Measurements from ENCODE around the gene APOO.

APOO gene

GRCh38 chrX:23788946-23789345 is 118.8 kb downstream of the APOO start:
- Histone ChIP-seq H3K4me3 (ENCODE audit: insufficient read depth, low read length, poor library complexity, severe bottlenecking) (no peak overlapping the region), H3K9me2 (replicated peaks; ENCODE audit: insufficient read depth, low read length) (no peaks in the 10 kb centered on the region), H4K20me1 (ENCODE audit: low read depth, low read length) (no peaks in the 10 kb centered on the region), H3K79me2 (ENCODE audit: insufficient read depth, low read length) (peaks cover 4% of the 10 kb centered on the region; the same call in 1 of the 2 replicates), H3F3A (ENCODE audit: insufficient read depth) (peaks cover 4% of the 10 kb centered on the region; the same call in 1 of the 2 replicates), H2AFZ (ENCODE audit: low read depth, low read length, severe bottlenecking) (no peak overlapping the region), H3K4me2 (ENCODE audit: low read depth, low read length, poor library complexity, severe bottlenecking) (no peak overlapping the region), H3K27ac (ENCODE audit: low read depth, low read length) (no peak overlapping the region), H3K9me3 (ENCODE audit: insufficient read depth, low read length) (no peaks in the 10 kb centered on the region), H3K27me3 (ENCODE audit: low read length) (no peaks in the 10 kb centered on the region), H3K9ac (ENCODE audit: low read length) (no peak overlapping the region), H3K36me3 (ENCODE audit: low read length) (peaks cover 11% of the 10 kb centered on the region)
- no peak for TF ChIP-seq EZH2phosphoT487 (conservative IDR thresholded peaks at IDR 0.05; ENCODE audit: low read length)
- TF ChIP-seq CTCF (IDR thresholded peaks at IDR 0.05; ENCODE audit: insufficient read depth, low read length, poor library complexity, severe bottlenecking) = no peak

- Histone ChIP-seq H3F3A (ENCODE audit: insufficient read depth) (peaks cover 8% of the 10 kb centered on the region; the same call in 1 of the 2 replicates), H3K4me2 (ENCODE audit: low read depth, low read length, poor library complexity, severe bottlenecking) (no peak overlapping the region), H3K27me3 (ENCODE audit: low read length) (no peaks in the 10 kb centered on the region), H4K20me1 (ENCODE audit: low read depth, low read length) (no peaks in the 10 kb centered on the region), H2AFZ (ENCODE audit: low read depth, low read length, severe bottlenecking) (no peak overlapping the region), H3K9me2 (replicated peaks; ENCODE audit: insufficient read depth, low read length) (no peaks in the 10 kb centered on the region), H3K4me3 (ENCODE audit: insufficient read depth, low read length, poor library complexity, severe bottlenecking) (no peak overlapping the region), H3K36me3 (ENCODE audit: low read length) (peaks cover 11% of the 10 kb centered on the region), H3K9ac (ENCODE audit: low read length) (no peak overlapping the region), H3K27ac (ENCODE audit: low read depth, low read length) (no peak overlapping the region), H3K9me3 (ENCODE audit: insufficient read depth, low read length) (no peaks in the 10 kb centered on the region), H3K79me2 (ENCODE audit: insufficient read depth, low read length) (peaks cover 8% of the 10 kb centered on the region; the same call in 1 of the 2 replicates)
- TF ChIP-seq CTCF (IDR thresholded peaks at IDR 0.05; ENCODE audit: insufficient read depth, low read length, poor library complexity, severe bottlenecking) = no peak
These were observed 119.2 kb downstream of the APOO start for GRCh38 chrX:23788521-23788920.

- H3K4me2 ChIP-seq (ENCODE audit: low read depth, low read length, poor library complexity, severe bottlenecking) = no peak overlapping the region
- peaks cover 11% of the 10 kb centered on the region for H3K36me3 ChIP-seq (ENCODE audit: low read length)
- no peak overlapping the region for H2AFZ ChIP-seq (ENCODE audit: low read depth, low read length, severe bottlenecking)
- no peak overlapping the region for H3K4me3 ChIP-seq (ENCODE audit: insufficient read depth, low read length, poor library complexity, severe bottlenecking)
- no peak overlapping the region for H3K9ac ChIP-seq (ENCODE audit: low read length)
- H3K27ac ChIP-seq (ENCODE audit: low read depth, low read length) = no peak overlapping the region
- H3K79me2 ChIP-seq (ENCODE audit: insufficient read depth, low read length) = peaks cover 8% of the 10 kb centered on the region; the same call in 1 of the 2 replicates
- no peaks in the 10 kb centered on the region for H4K20me1 ChIP-seq (ENCODE audit: low read depth, low read length)
- no peaks in the 10 kb centered on the region for H3K27me3 ChIP-seq (ENCODE audit: low read length)
- no peak for TF ChIP-seq CTCF (IDR thresholded peaks at IDR 0.05; ENCODE audit: insufficient read depth, low read length, poor library complexity, severe bottlenecking)
- TF ChIP-seq EZH2phosphoT487 (conservative IDR thresholded peaks at IDR 0.05; ENCODE audit: low read length) = no peak
- H3K9me3 ChIP-seq (ENCODE audit: insufficient read depth, low read length) = no peaks in the 10 kb centered on the region
- H3K9me2 ChIP-seq (replicated peaks; ENCODE audit: insufficient read depth, low read length) = no peaks in the 10 kb centered on the region
- H3F3A ChIP-seq (ENCODE audit: insufficient read depth) = peaks cover 8% of the 10 kb centered on the region; the same call in 1 of the 2 replicates
These were observed 120.0 kb downstream of the APOO start for GRCh38 chrX:23787745-23788118.

All from SU-DHL-6 (cell line).